HepG2 (cell line): ENCODE measurements around the gene KCNK15. TPM values are rescaled to one million over a fixed set of nuclear protein-coding genes. Genes with fewer than 3 reads are reported as not detected.

Experiments used
- ATAC-seq: fragments of 200-7000 bp; cut with Tn5 transposase; 3 replicates; pipeline ENCODE4 v1.9.1; 2020; ENCODE audit warnings: mild to moderate bottlenecking, moderate library complexity
- BruUV-seq: library from RNA; stranded (reverse); fragments of 400-500 nt; replicated peaks from 2 replicates; lab custom pipeline; 2021; lab: Mats Ljungman, UMichigan
- CTCF ChIA-PET: fragments of 300-600 bp; formaldehyde crosslinking; extraction: SDS; loops from one replicate; lab custom pipeline; 2021; ENCODE audit warnings: low total read pairs, inconsistent platforms, low intra/inter-chr PET ratio; lab: Yijun Ruan, JAX
- POLR2A ChIA-PET: fragments of 350-600 bp; sonication (Branson Sonifier 250); formaldehyde crosslinking; loops from one replicate; lab custom pipeline; 2020; ENCODE audit warnings: antibody characterized with exemption, inconsistent platforms; lab: Yijun Ruan, JAX
- DNase-seq: peaks from one replicate; pipeline ENCODE4 v3.0.0-alpha.2; 2015; ENCODE audit warnings: low spot score
- FAIRE-seq: peaks from 3 replicates; lab custom pipeline; 2011; peaks lifted over from hg19 to GRCh38; lab: Jason Lieb, UNC
- H2AFZ ChIP-seq: one replicate; pipeline ENCODE4 v1.6.1; 2011; ENCODE audit warnings: low read length, inconsistent platforms
- H3K27ac ChIP-seq: fragments of 300-600 bp; 3 replicates; pipeline ENCODE4 v1.8.0; 2011; ENCODE audit warnings: mixed run types, mild to moderate bottlenecking, mixed read lengths, low read length, inconsistent platforms; ENCODE audit not compliant: insufficient read depth; ENCODE audit errors: extremely low read length
- H3K27me3 ChIP-seq, 2 experiments: fragments of 200-600 bp in 1 of 2; 2 replicates in 1 of 2; 3 replicates in 1 of 2; pipeline versions ENCODE4 v1.6.0 to v1.8.0; 2011; ENCODE audit warnings: low read length in 2 of 2, mild to moderate bottlenecking in 2 of 2, moderate library complexity in 2 of 2, inconsistent platforms in 1 of 2; ENCODE audit not compliant: insufficient read depth in 2 of 2, control insufficient read depth in 1 of 2
- H3K36me3 ChIP-seq, 2 experiments: fragments of 200-600 bp in 1 of 2; replicated peaks in 1 of 2; 2 replicates in 1 of 2; 3 replicates in 1 of 2; pipeline versions ENCODE4 v1.5.1 to v1.8.0; 2011; ENCODE audit warnings: low read length in 2 of 2, inconsistent platforms in 1 of 2; ENCODE audit not compliant: insufficient read depth in 2 of 2, control insufficient read depth in 1 of 2
- H3K4me1 ChIP-seq: 2 replicates; pipeline ENCODE4 v1.5.1; 2012; ENCODE audit warnings: low read length, inconsistent platforms; ENCODE audit not compliant: insufficient read depth
- H3K4me2 ChIP-seq: 2 replicates; pipeline ENCODE4 v1.6.0; 2011; ENCODE audit warnings: low read depth, low read length, inconsistent platforms
- H3K4me3 ChIP-seq, 3 experiments: fragments of 200-600 bp in 1 of 3; sonication (generic), shearing (Covaris generic) in 1 of 3; replicated peaks in 1 of 3; 2 replicates each; pipeline ENCODE4 v1.5.1; 2011 to 2016; ENCODE audit warnings: low read length in 3 of 3, inconsistent platforms in 2 of 3, low read depth in 2 of 3, mild to moderate bottlenecking in 2 of 3, control low read depth in 1 of 3, mixed read lengths in 1 of 3; ENCODE audit not compliant: insufficient read depth in 1 of 3
- H3K79me2 ChIP-seq: one replicate; pipeline ENCODE4 v1.6.1; 2011; ENCODE audit warnings: low read length, inconsistent platforms; ENCODE audit not compliant: insufficient read depth
- H3K9ac ChIP-seq: 2 replicates; pipeline ENCODE4 v1.6.0; 2011; ENCODE audit warnings: mild to moderate bottlenecking, low read depth, low read length, inconsistent platforms; ENCODE audit not compliant: insufficient read depth
- H3K9me3 ChIP-seq: 2 replicates; pipeline ENCODE4 v1.5.1; 2012; ENCODE audit warnings: mild to moderate bottlenecking, low read length
- H4K20me1 ChIP-seq: 2 replicates; pipeline ENCODE4 v1.6.0; 2011; ENCODE audit warnings: inconsistent platforms, mild to moderate bottlenecking, low read length, moderate library complexity; ENCODE audit not compliant: insufficient read depth
- AHR ChIP-seq: IDR thresholded peaks from 2 replicates; pipeline ENCODE4 v1.6.1; 2018; ENCODE audit warnings: missing genetic modification reagents, missing compliant biosample characterization
- AKAP8 ChIP-seq: sonication (generic); formaldehyde crosslinking; IDR thresholded peaks from 2 replicates; pipeline ENCODE4 v1.5.1; 2020; ENCODE audit warnings: mild to moderate bottlenecking, missing genetic modification reagents
- BCLAF1 ChIP-seq: fragments of 450-650 bp; IDR thresholded peaks from 2 replicates; pipeline ENCODE4 v1.6.1; 2017; ENCODE audit warnings: mild to moderate bottlenecking
- NFYB ChIP-seq: sonication (generic); formaldehyde crosslinking; IDR thresholded peaks from 2 replicates; pipeline ENCODE4 v1.4.0; 2020; ENCODE audit warnings: missing genetic modification reagents
- ZNF512B ChIP-seq: sonication (generic); formaldehyde crosslinking; IDR thresholded peaks from 2 replicates; pipeline ENCODE4 v1.5.1; 2020; ENCODE audit warnings: missing genetic modification reagents, mild to moderate bottlenecking, borderline replicate concordance
- WGBS: methylation state at CpG from one replicate; pipeline ENCODE4 v1.1.6; 2017; ENCODE audit warnings: low lambda C conversion rate; 5-methylcytosine and 5-hydroxymethylcytosine counted together
- in situ Hi-C: cut with HindIII; loops from 2 replicates; pipeline ENCODE4 v1.10.0; 2017; ENCODE audit warnings: low pct_unique_long_range_greater_than_20kb; ENCODE audit not compliant: extremely low pct_ligation_motif_present
- intact Hi-C: fragments of 100-400 bp; cut with micrococcal nuclease; formaldehyde crosslinking; loops from one replicate; pipeline ENCODE4 v1.10.0; 2022; ENCODE audit not compliant: unreplicated experiment
- polyA plus RNA-seq, 8 experiments: library from polyadenylated mRNA; depleted of rRNA in 3 of 8; stranded (reverse) in 7 of 8; unstranded in 1 of 8; fragments of >200 nt; fragmentation: Illumina TruSeq in 4 of 8; extraction: Trizol in 4 of 8; gene quantifications; 2 replicates each; pipeline versions ENCODE4 v1.2.1 to v1.2.3, GENCODE V29; 2011 to 2016; ENCODE audit warnings: low read depth in 4 of 8, missing spikeins in 1 of 8, mixed read lengths in 1 of 8; ENCODE audit not compliant: insufficient read depth in 1 of 8
- total RNA-seq, 5 experiments: library from RNA; depleted of rRNA; stranded (reverse); fragments of >200 nt; fragmentation: Illumina TruSeq; extraction: Trizol; gene quantifications; 2 replicates each; pipeline ENCODE4 v1.2.3, GENCODE V29; 2016; ENCODE audit warnings: low read depth in 1 of 5

Gene KCNK15
- total and polyA plus RNA-seq, 2 of the 13 experiments (the other 11 are each of a cell fraction or from before 2014, with no cell fraction given), result 0.03 TPM; not detected in 1

DNA sequence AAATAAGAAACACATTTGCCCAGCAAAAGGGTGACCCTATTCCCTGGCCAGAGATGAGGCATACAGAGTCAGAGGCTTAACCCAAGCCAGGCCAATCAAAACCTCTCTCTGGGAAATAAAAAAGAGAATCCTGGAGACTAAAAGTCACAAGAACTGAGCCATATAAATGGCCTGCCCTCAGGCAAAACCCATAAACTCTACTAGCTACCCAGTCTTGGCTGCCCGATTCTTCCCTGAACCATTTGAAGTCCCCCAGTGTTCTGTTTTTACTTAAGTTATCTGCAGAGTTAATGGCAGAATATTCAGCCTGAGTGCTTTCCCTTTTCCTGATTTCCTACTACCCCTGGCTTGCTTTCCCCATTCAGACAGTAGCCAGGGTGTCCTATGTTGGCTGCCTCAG lies 13.9 kb downstream of the KCNK15 start:
- POLR2A ChIA-PET, result no interaction called here
- H3K4me1 ChIP-seq, result no peaks in the 10 kb centered on the region
- FAIRE-seq, result no peak

More for the DNA sequence above, 13.9 kb downstream of the KCNK15 start:
- H3K79me2 ChIP-seq, result no peaks in the 10 kb centered on the region
- no peak overlapping the region for H3K4me3 ChIP-seq
- H3K36me3 ChIP-seq, result no peaks in the 10 kb centered on the region
- CTCF ChIA-PET, result no interaction called here
- no peak overlapping the region for H3K27ac ChIP-seq
- ATAC-seq, result no peak
- BruUV-seq, result no TSS peak
- no peak overlapping the region for H3K9ac ChIP-seq
- in situ Hi-C loops (no loop called here), intact Hi-C loops (no loop called here)
- TF ChIP-seq BCLAF1 (no peak), AHR (CRISPR knock-in tag) (no peak), NFYB (no peak), AKAP8 (CRISPR knock-in tag) (no peak), ZNF512B (no peak)
- H3K27me3 ChIP-seq, result peaks cover 8 to 80% of the 10 kb centered on the region in 2 experiments; a peak in 4 of 5 replicates
- WGBS, result 4% methylated on average over 1 of the region's 1 CpG
- H2AFZ ChIP-seq, result no peak overlapping the region
- no peaks in the 10 kb centered on the region for H3K9me3 ChIP-seq
- no peak for DNase-seq
- no peaks in the 10 kb centered on the region for H4K20me1 ChIP-seq
- no peak overlapping the region for H3K4me2 ChIP-seq
